Mucosa of descending colon (tissue), 3 donors: Measurements from ENCODE around the gene STK40. TPM values are rescaled to one million over a fixed set of nuclear protein-coding genes. Genes with fewer than 3 reads are reported as not detected.

ENCODE experiments used
- ATAC-seq: fragments of 200-7000 bp; cut with Tn5 transposase; one replicate; pipeline ENCODE4 v1.9.1; 2020; ENCODE audit warnings: mild to moderate bottlenecking, moderate library complexity
- DNase-seq, 3 donors: peaks; one replicate each; pipeline ENCODE4 v3.0.0-alpha.2; 2020
- H3K36me3 ChIP-seq: fragments of 200-600 bp; one replicate; pipeline ENCODE4 v1.8.0; 2021; ENCODE audit warnings: low read depth, mild to moderate bottlenecking
- H3K4me1 ChIP-seq: fragments of 200-600 bp; one replicate; pipeline ENCODE4 v1.8.0; 2021; ENCODE audit warnings: low read depth, mild to moderate bottlenecking
- H3K4me3 ChIP-seq: fragments of 200-600 bp; one replicate; pipeline ENCODE4 v1.8.0; 2021; ENCODE audit warnings: mild to moderate bottlenecking
- H3K9me3 ChIP-seq: fragments of 200-600 bp; one replicate; pipeline ENCODE4 v1.8.0; 2021; ENCODE audit warnings: mild to moderate bottlenecking
- intact Hi-C, 2 donors: fragments of 100-400 bp; cut with DNase I in 1 of 2; cut with micrococcal nuclease in 1 of 2; formaldehyde crosslinking; loops; one replicate each; pipeline versions ENCODE4 v1.11.0 to v1.11.1; 2022; cut with DNase I, micrococcal nuclease
- total RNA-seq, 3 donors: library from RNA; stranded (reverse); fragmentation: NEBNext Ultra II Directional in 2 of 3; extraction: Animal tissue kit (Norgen Biotek cat#: 25700) in 2 of 3; gene quantifications; one replicate each; pipeline versions ENCODE4 v1.2.1 to v1.2.4, GENCODE V29; 2021 to 2023
- TF ChIP-seq, protein P1 (sequence below): fragments of 200-600 bp; IDR thresholded peaks from one replicate; pipeline ENCODE4 v1.8.0; 2022; ENCODE audit warnings: antibody characterized with exemption, mild to moderate bottlenecking
- donor health status: DM: no; HTN: no; CAD: no; lungs with moderate emphysema.
- donor health status: DM: no; HTN: no; CAD: no.
- donor health status: DM: no; HTN: yes; CAD: no.

The STK40 gene
- total RNA-seq, 3 donors from 2014 or later, result 51.5 to 85.0 (median 59.4) TPM

DNA sequence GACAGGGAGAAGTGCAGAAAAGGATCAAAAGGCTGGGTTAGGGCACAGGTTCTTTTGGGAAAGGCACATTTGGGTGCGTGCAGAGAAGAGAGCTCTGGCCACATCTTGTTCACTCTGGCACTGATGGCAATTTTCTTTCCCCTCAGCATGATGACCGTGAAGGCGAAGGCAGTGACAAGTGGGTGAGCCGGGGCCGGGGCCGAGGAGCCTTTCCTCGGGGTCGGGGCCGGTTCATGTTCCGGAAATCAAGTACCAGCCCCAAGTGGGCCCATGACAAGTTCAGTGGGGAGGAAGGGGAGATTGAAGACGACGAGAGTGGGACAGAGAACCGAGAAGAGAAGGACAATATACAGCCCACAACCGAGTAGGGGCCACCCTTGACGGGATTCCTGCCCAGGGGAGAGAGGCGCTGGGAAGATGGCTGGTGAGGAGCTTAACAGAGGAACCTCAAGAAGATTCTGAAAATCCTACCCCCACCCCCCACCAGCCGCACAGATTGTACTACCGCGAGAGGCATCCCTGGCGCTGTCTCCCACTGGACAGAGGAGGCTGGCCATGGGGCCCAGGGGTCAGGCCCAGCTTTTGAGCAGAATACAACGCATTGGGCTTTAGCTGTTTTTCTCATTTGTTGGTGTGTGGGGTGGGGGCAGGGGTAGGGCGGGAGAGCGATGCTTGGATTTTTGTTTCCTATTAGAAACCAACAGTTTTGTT is 81.9 kb downstream of the STK40 start:
- Histone ChIP-seq H3K36me3 (peaks cover 13% of the 10 kb centered on the region), H3K9me3 (no peaks in the 10 kb centered on the region), H3K4me3 (no peak overlapping the region), H3K4me1 (peaks cover 19% of the 10 kb centered on the region)
- ATAC-seq (no peak), DNase-seq (peak in 1 of 3 donors; percentile 45)
- TF ChIP-seq, protein P1, sequence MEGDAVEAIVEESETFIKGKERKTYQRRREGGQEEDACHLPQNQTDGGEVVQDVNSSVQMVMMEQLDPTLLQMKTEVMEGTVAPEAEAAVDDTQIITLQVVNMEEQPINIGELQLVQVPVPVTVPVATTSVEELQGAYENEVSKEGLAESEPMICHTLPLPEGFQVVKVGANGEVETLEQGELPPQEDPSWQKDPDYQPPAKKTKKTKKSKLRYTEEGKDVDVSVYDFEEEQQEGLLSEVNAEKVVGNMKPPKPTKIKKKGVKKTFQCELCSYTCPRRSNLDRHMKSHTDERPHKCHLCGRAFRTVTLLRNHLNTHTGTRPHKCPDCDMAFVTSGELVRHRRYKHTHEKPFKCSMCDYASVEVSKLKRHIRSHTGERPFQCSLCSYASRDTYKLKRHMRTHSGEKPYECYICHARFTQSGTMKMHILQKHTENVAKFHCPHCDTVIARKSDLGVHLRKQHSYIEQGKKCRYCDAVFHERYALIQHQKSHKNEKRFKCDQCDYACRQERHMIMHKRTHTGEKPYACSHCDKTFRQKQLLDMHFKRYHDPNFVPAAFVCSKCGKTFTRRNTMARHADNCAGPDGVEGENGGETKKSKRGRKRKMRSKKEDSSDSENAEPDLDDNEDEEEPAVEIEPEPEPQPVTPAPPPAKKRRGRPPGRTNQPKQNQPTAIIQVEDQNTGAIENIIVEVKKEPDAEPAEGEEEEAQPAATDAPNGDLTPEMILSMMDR, result no peak
- intact Hi-C loops, result no loop called here

GRCh38 chr1:36303244-36303643 is 82.5 kb downstream of the STK40 start:
- Histone ChIP-seq H3K4me1 (peaks cover 19% of the 10 kb centered on the region), H3K36me3 (peaks cover 13% of the 10 kb centered on the region)

GRCh38 chr1:36301220-36301619 is 84.5 kb downstream of the STK40 start:
- intact Hi-C loops, result no loop called here
- ATAC-seq, result no peak
- peaks cover 13% of the 10 kb centered on the region for H3K36me3 ChIP-seq
- no peaks in the 10 kb centered on the region for H3K9me3 ChIP-seq
- TF ChIP-seq, protein P1, result no peak
- no peak for DNase-seq
- H3K4me3 ChIP-seq, result no peak overlapping the region
- H3K4me1 ChIP-seq, result peaks cover 22% of the 10 kb centered on the region

More at GRCh38 chr1:36303244-36303643, 82.5 kb downstream of the STK40 start:
- TF ChIP-seq, protein P1, result no peak
- no peak for DNase-seq
- H3K4me3 ChIP-seq, result no peak overlapping the region
- no peak for ATAC-seq
- intact Hi-C loops, result no loop called here
- H3K9me3 ChIP-seq, result no peaks in the 10 kb centered on the region

- H3K4me3 ChIP-seq, result no peak overlapping the region
- H3K36me3 ChIP-seq, result peaks cover 13% of the 10 kb centered on the region
- TF ChIP-seq, protein P1, result no peak
- DNase-seq, result no peak
- H3K9me3 ChIP-seq, result no peaks in the 10 kb centered on the region
- intact Hi-C loops, result no loop called here
- H3K4me1 ChIP-seq, result peaks cover 19% of the 10 kb centered on the region
- ATAC-seq, result peak; percentile 21
Measured at GRCh38 chr1:36300526-36300925, 85.2 kb downstream of the STK40 start.

- TF ChIP-seq, protein P1, result no peak
- DNase-seq, result no peak
Measured at GRCh38 chr1:36298640-36299039, 87.1 kb downstream of the STK40 start.

More at GRCh38 chr1:36298640-36299039, 87.1 kb downstream of the STK40 start:
- intact Hi-C loops, result no loop called here
- Histone ChIP-seq H3K9me3 (no peaks in the 10 kb centered on the region), H3K36me3 (peaks cover 13% of the 10 kb centered on the region), H3K4me3 (no peak overlapping the region), H3K4me1 (peaks cover 23% of the 10 kb centered on the region)
- no peak for ATAC-seq
